DND-41 (cell line): ENCODE results near the gene ACER2.

Source experiments
- ATAC-seq: fragments of 200-7000 bp; cut with Tn5 transposase; 3 replicates; pipeline ENCODE4 v1.9.1; 2021; ENCODE audit warnings: low read depth; ENCODE audit not compliant: insufficient read depth
- DNase-seq: peaks from one replicate; pipeline ENCODE4 v3.0.0-alpha.2; 2020
- H2AFZ ChIP-seq: 2 replicates; pipeline ENCODE4 v1.6.0; 2012; ENCODE audit warnings: low read depth, low read length
- H3K27ac ChIP-seq: 2 replicates; pipeline ENCODE4 v1.5.1; 2012; ENCODE audit warnings: low read length, inconsistent platforms
- H3K27me3 ChIP-seq: fragments of 200-600 bp; sonication (generic); 2 replicates; pipeline ENCODE4 v1.6.0; 2012; ENCODE audit warnings: low read length, mild to moderate bottlenecking, inconsistent platforms; ENCODE audit not compliant: insufficient read depth, poor library complexity
- H3K36me3 ChIP-seq: 2 replicates; pipeline ENCODE4 v1.5.1; 2012; ENCODE audit warnings: low read length, inconsistent platforms; ENCODE audit not compliant: insufficient read depth
- H3K4me1 ChIP-seq: 2 replicates; pipeline ENCODE4 v1.5.1; 2012; ENCODE audit warnings: mild to moderate bottlenecking, low read length; ENCODE audit not compliant: insufficient read depth
- H3K4me2 ChIP-seq: 2 replicates; pipeline ENCODE4 v1.6.0; 2012; ENCODE audit warnings: mild to moderate bottlenecking, moderate library complexity, low read length, inconsistent platforms; ENCODE audit not compliant: insufficient read depth
- H3K4me3 ChIP-seq, 2 experiments: fragments of 200-600 bp in 1 of 2; shearing (Covaris generic) in 1 of 2; 2 replicates each; pipeline ENCODE4 v1.5.1; 2012 to 2016; ENCODE audit warnings: inconsistent platforms in 2 of 2, low read length in 2 of 2, mild to moderate bottlenecking in 2 of 2, low read depth in 1 of 2, moderate library complexity in 1 of 2
- H3K79me2 ChIP-seq: 2 replicates; pipeline ENCODE4 v1.6.0; 2012; ENCODE audit warnings: low read length, inconsistent platforms; ENCODE audit not compliant: insufficient read depth
- H3K9ac ChIP-seq: 2 replicates; pipeline ENCODE4 v1.6.0; 2012; ENCODE audit warnings: low read depth, mild to moderate bottlenecking, inconsistent platforms, low read length, moderate library complexity
- H3K9me3 ChIP-seq: 2 replicates; pipeline ENCODE4 v1.5.1; 2012; ENCODE audit warnings: low read length, moderate library complexity, mild to moderate bottlenecking, inconsistent platforms; ENCODE audit not compliant: insufficient read depth, severe bottlenecking
- H4K20me1 ChIP-seq: 2 replicates; pipeline ENCODE4 v1.6.0; 2012; ENCODE audit warnings: low read length; ENCODE audit not compliant: insufficient read depth
- CTCF ChIP-seq: IDR thresholded peaks from 2 replicates; pipeline ENCODE4 v1.5.1; 2012; ENCODE audit warnings: borderline replicate concordance, low read length, moderate library complexity, mild to moderate bottlenecking; ENCODE audit not compliant: poor library complexity, severe bottlenecking; ENCODE audit errors: extremely low read depth
- EZH2 ChIP-seq: IDR thresholded peaks from 3 replicates; pipeline ENCODE4 v1.6.1; 2012; ENCODE audit warnings: borderline replicate concordance, low read depth, mild to moderate bottlenecking, moderate library complexity, low read length, inconsistent platforms; ENCODE audit not compliant: severe bottlenecking

ACER2 gene

DNA sequence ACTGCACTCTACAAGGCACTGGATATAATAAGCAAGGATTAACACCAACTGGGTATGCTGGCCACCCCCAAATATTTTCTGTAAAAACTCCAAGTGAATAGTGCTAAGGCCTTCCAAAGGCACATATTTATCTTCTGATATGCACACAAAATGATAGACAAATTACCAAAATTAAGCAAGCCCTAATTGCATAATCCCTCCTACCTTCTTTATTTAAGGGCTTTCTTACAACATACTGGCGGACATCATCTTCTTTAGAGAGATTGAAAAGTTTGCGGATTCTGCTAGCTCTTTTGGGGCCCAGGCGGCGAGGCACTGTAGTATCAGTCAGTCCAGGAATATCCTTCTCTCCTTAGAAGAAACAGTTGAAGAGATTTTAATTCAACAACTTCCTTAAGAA is 30.6 kb upstream of the ACER2 start:
- Histone ChIP-seq H4K20me1 (peaks cover 27% of the 10 kb centered on the region; the same call in 1 of the 2 replicates), H3K9me3 (no peaks in the 10 kb centered on the region), H3K36me3 (peaks cover 64% of the 10 kb centered on the region), H3K4me3 (peak overlapping the region; percentile 15 to 68; a peak in 2 of 4 replicates), H2AFZ (no peak overlapping the region), H3K4me2 (peak overlapping the region; percentile 81), H3K9ac (peak overlapping the region; percentile 81), H3K4me1 (peaks cover 39% of the 10 kb centered on the region), H3K27me3 (no peaks in the 10 kb centered on the region), H3K27ac (no peak overlapping the region; the same call in 1 of the 2 replicates), H3K79me2 (peaks cover 42% of the 10 kb centered on the region)
- no peak for ATAC-seq
- TF ChIP-seq CTCF, result no peak
- no peak for TF ChIP-seq EZH2
- DNase-seq, result no peak

DNA sequence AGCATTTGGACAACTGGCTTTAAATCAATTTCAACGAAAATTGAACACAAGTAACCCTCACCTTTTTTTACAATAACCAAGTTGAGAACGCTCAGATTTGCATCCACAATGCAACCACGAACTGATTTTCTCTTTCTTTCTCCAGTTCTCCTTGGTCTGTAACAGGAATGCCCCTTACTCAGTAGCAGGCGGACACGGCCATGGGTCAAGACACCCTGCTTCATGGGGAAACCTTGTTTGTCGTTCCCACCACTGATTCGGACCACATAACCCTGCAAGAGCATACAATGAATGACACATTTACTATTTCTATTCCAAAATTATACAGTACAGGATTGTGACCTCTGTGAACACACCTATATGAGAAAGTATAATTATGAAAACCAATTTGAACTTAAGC is 30.2 kb upstream of the ACER2 start:
- no peak for ATAC-seq
- H3K79me2 ChIP-seq, result peaks cover 42% of the 10 kb centered on the region
- peak overlapping the region; percentile 90 for H3K27ac ChIP-seq
- H3K4me3 ChIP-seq, result peak overlapping the region; percentile 68 to 82; a peak in 3 of 4 replicates
- H3K9me3 ChIP-seq, result no peaks in the 10 kb centered on the region
- peaks cover 27% of the 10 kb centered on the region; the same call in 1 of the 2 replicates for H4K20me1 ChIP-seq
- peak overlapping the region; percentile 81 for H3K9ac ChIP-seq
- peak overlapping the region; percentile 81 for H3K4me2 ChIP-seq
- peaks cover 39% of the 10 kb centered on the region for H3K4me1 ChIP-seq
- peaks cover 59% of the 10 kb centered on the region for H3K36me3 ChIP-seq
- DNase-seq, result no peak
- no peak overlapping the region for H2AFZ ChIP-seq
- H3K27me3 ChIP-seq, result no peaks in the 10 kb centered on the region
- TF ChIP-seq CTCF, result no peak
- TF ChIP-seq EZH2, result no peak

DNA sequence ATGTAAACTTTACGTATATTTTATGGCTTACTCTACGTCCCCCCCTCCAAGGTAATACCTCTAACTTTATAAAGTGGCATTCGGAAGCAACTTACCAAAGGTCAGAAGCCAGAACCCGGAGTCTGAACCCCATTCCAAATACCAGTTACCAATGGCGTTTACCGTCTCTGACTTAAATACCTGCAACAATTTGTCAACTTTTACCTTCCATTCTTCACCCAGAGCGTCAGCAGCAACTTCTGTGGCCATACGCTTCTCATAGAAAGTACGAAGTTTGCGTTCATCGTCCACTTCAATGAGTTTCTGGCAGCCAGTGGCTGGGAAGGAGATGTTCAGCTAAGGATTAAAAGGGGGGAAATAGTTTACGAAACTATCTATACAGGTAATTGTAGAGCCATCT is 29.5 kb upstream of the ACER2 start:
- Histone ChIP-seq H4K20me1 (peaks cover 27% of the 10 kb centered on the region; the same call in 1 of the 2 replicates), H3K4me2 (peak overlapping the region; percentile 81), H3K9me3 (no peaks in the 10 kb centered on the region), H3K9ac (peak overlapping the region; percentile 81), H3K79me2 (peaks cover 42% of the 10 kb centered on the region), H3K27ac (peak overlapping the region; percentile 90), H3K4me3 (peak overlapping the region; percentile 68 to 82), H3K4me1 (peaks cover 39% of the 10 kb centered on the region), H3K27me3 (no peaks in the 10 kb centered on the region), H2AFZ (peak overlapping the region; percentile 74), H3K36me3 (peaks cover 54% of the 10 kb centered on the region)
- ATAC-seq, result no peak
- TF ChIP-seq EZH2 (no peak), CTCF (no peak)
- no peak for DNase-seq

- Histone ChIP-seq H2AFZ (peak overlapping the region; percentile 74), H3K79me2 (peaks cover 42% of the 10 kb centered on the region), H3K4me3 (peak overlapping the region; percentile 68 to 82), H3K4me1 (peaks cover 39% of the 10 kb centered on the region), H3K27me3 (no peaks in the 10 kb centered on the region), H4K20me1 (peaks cover 27% of the 10 kb centered on the region; the same call in 1 of the 2 replicates), H3K9ac (peak overlapping the region; percentile 81), H3K27ac (peak overlapping the region; percentile 90), H3K9me3 (no peaks in the 10 kb centered on the region), H3K36me3 (peaks cover 50% of the 10 kb centered on the region), H3K4me2 (peak overlapping the region; percentile 81)
- peak; percentile 31 for ATAC-seq
- DNase-seq, result no peak
- TF ChIP-seq EZH2 (no peak), CTCF (no peak)
These were observed 29.1 kb upstream of the ACER2 start for GRCh38 chr9:19379697-19380046.
